ENCODE data around the gene AMIGO3.
"Not testable (repeated sequence)": the region's sequence is repeated elsewhere in the genome, so short reads cannot be mapped to it uniquely, and the experiment has no call there.

The AMIGO3 gene, protein sequence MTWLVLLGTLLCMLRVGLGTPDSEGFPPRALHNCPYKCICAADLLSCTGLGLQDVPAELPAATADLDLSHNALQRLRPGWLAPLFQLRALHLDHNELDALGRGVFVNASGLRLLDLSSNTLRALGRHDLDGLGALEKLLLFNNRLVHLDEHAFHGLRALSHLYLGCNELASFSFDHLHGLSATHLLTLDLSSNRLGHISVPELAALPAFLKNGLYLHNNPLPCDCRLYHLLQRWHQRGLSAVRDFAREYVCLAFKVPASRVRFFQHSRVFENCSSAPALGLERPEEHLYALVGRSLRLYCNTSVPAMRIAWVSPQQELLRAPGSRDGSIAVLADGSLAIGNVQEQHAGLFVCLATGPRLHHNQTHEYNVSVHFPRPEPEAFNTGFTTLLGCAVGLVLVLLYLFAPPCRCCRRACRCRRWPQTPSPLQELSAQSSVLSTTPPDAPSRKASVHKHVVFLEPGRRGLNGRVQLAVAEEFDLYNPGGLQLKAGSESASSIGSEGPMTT

GRCh38 chr3:49719214-49719884 lies at the start of gene AMIGO3:
TSS of gene AMIGO3 (minus strand) at chr3:49719684. CDS start at chr3:49719465, 219 bp downstream.
- peak; percentile 12; the same call in 1 of the 2 replicates for TF ChIP-seq POLR2A (IDR thresholded peaks at IDR 0.05; ENCODE audit: low read depth, low read length)
- FAIRE-seq, result no peak
- peak; percentile 55 for DNase-seq (ENCODE audit: insufficient read length, low spot score)

GRCh38 chr3:49763981-49764380 lies 44.5 kb upstream of the AMIGO3 start:
- no peak for DNase-seq (ENCODE audit: insufficient read length, low spot score)
- FAIRE-seq, result no peak

GRCh38 chr3:49761661-49762060 lies 42.2 kb upstream of the AMIGO3 start:
- no peak for FAIRE-seq
- no peak for TF ChIP-seq POLR2A (IDR thresholded peaks at IDR 0.05; ENCODE audit: low read depth, low read length)
- DNase-seq (ENCODE audit: insufficient read length, low spot score), result no peak

More at GRCh38 chr3:49763981-49764380, 44.5 kb upstream of the AMIGO3 start:
- no peak for TF ChIP-seq POLR2A (IDR thresholded peaks at IDR 0.05; ENCODE audit: low read depth, low read length)

GRCh38 chr3:49759226-49759625 lies 39.7 kb upstream of the AMIGO3 start:
- no peak for TF ChIP-seq POLR2A (IDR thresholded peaks at IDR 0.05; ENCODE audit: low read depth, low read length)
- DNase-seq (ENCODE audit: insufficient read length, low spot score) (no peak), FAIRE-seq (no peak)

GRCh38 chr3:49757197-49757596 lies 37.7 kb upstream of the AMIGO3 start:
- TF ChIP-seq POLR2A (IDR thresholded peaks at IDR 0.05; ENCODE audit: low read depth, low read length), result no peak
- FAIRE-seq (no peak), DNase-seq (ENCODE audit: insufficient read length, low spot score) (no peak)

DNA sequence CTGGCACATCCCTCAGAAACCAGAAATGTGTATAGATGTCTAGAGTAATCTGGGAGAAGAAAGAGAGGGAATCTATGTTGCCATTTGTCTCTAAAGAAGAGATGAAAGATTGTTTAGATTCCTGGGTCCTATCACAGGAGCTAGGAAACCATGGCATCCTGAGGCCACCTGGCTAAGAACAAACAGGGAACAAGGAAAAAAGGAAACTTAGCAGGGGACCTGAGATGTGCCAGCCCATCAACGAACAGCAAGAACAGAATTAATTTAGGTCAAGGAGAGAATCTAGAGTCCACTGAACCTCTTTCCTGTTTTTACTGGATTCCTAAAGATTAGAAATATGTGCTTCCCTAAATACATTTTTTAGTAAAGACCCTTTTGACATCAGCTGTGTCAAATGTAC lies 36.6 kb upstream of the AMIGO3 start:
- FAIRE-seq, result no peak
- DNase-seq (ENCODE audit: insufficient read length, low spot score), result no peak
- no peak for TF ChIP-seq POLR2A (IDR thresholded peaks at IDR 0.05; ENCODE audit: low read depth, low read length)

- FAIRE-seq (no peak), DNase-seq (ENCODE audit: insufficient read length, low spot score) (no peak)
- TF ChIP-seq POLR2A (IDR thresholded peaks at IDR 0.05; ENCODE audit: low read depth, low read length), result no peak
Measured at GRCh38 chr3:49754536-49754935, 35.1 kb upstream of the AMIGO3 start.

- FAIRE-seq (no peak), DNase-seq (ENCODE audit: insufficient read length, low spot score) (no peak)
- no peak for TF ChIP-seq POLR2A (IDR thresholded peaks at IDR 0.05; ENCODE audit: low read depth, low read length)
Measured at GRCh38 chr3:49751501-49751900, 32.0 kb upstream of the AMIGO3 start.

DNA sequence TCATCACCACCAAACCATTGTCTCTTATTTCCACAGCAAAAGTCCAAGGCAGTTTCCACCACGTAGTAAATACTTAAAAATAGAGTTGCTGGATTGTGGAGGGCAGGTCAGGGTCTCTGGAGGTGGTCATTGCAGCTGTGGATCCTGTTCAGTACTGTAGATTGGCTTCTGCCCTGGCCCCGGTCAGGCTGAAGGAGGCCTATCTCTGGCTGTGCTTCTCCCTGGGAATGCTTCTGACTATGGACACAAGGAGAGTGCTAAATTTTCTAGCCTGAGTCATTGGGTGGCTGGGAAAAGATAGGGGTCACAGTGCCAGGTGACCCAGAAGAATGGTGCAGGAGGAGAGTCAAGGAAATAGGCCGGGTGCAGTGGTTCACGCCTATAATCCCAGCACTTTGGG lies 30.6 kb upstream of the AMIGO3 start:
- TF ChIP-seq POLR2A (IDR thresholded peaks at IDR 0.05; ENCODE audit: low read depth, low read length), result no peak
- DNase-seq (ENCODE audit: insufficient read length, low spot score) (no peak), FAIRE-seq (no peak)

DNA sequence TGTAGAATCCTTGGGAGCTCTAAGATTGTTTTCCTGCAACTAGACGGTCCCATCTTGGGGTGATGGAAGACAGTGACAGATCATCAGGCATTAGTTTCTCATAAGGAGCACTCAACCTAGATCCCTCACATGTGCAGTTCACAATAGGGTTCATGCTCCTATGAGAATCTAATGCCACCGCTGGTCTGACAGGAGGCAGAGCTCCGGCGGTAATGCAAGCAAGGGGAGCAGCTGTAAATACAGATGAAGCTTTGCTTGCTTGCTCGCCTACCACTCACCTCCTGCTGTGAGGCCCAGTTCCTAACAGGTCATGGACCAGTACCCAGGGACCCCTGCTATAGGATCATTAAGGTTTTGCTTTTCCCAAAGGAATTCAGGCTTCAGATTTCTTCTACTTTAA lies 29.4 kb upstream of the AMIGO3 start:
- not testable (repeated sequence) for FAIRE-seq; DNase-seq (ENCODE audit: insufficient read length, low spot score)

GRCh38 chr3:49747792-49748480 lies 28.5 kb upstream of the AMIGO3 start:
- peak; percentile 86 for FAIRE-seq
- no peak for TF ChIP-seq POLR2A (IDR thresholded peaks at IDR 0.05; ENCODE audit: low read depth, low read length)

DNA sequence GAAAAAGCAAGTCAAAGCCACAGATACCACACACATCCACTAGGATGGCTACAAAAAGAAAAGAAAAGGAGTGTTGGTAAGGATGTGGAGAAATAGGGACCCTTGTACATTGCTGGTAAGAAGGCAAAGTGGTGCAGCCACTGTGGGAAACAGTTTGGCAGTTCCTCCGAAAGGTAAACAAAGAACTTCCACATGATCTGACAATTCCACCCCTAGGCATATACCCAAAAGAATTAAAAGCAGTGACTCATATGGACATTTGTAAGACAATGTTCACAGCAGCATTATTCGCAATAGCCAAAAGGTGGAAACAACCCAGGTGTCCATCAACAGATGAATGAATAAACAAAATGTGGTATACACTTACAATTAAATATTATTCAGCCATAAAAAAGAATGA lies 26.5 kb upstream of the AMIGO3 start:
- FAIRE-seq, result no peak
- TF ChIP-seq POLR2A (IDR thresholded peaks at IDR 0.05; ENCODE audit: low read depth, low read length), result no peak

More at GRCh38 chr3:49747792-49748480, 28.5 kb upstream of the AMIGO3 start:
- DNase-seq (ENCODE audit: insufficient read length, low spot score), result peak; percentile 60

DNA sequence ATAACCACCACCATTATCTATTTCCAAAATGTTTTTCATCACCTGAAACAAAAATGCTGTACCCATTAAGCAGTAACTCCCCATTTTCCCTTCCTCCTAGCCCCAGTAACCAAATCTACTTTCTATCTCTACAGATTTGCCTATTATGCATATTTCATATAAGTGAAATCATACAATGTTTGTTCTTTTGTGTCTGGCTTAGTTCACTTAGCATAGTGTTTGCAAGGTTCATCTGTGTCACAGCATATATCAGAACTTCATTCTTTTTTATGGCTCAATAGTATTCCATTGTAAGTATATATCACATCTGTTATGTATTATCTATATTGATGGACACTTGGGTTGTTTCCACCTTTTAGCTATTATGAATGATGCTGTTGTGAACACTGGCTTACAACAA lies 20.9 kb upstream of the AMIGO3 start:
- TF ChIP-seq POLR2A (IDR thresholded peaks at IDR 0.05; ENCODE audit: low read depth, low read length), result no peak
- FAIRE-seq (no peak), DNase-seq (ENCODE audit: insufficient read length, low spot score) (no peak)

More for the DNA sequence above, 26.5 kb upstream of the AMIGO3 start:
- no peak for DNase-seq (ENCODE audit: insufficient read length, low spot score)

DNA sequence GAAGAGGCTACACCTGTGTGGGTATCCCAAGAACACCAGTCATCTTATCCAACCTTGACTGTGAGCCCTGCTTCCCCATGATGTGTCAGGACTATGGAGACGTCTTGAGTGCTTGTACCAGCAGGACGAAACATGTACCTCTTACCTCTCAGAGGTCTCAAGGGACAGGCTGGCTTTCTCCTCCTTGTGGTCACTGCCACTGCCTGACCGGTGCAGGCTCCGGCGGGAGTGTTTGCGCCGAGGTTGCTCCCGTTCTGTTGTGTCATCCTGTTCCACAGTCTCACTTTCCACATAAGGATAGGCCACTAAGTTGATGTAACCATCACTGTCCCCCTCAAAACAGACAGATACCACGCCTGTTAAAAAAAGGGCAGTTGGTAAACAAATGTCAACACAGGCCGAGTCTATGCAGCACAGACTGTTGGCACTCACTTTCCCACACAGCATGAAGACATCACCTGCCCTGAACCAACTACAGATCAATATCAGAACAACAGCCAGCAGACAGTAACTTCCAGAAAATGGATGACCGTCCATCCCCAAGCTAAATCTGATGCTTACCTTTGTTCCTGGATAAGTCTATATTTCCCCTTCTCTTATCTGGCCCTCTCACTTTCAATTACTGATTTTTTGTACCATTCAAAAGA lies 18.7 kb upstream of the AMIGO3 start:
- no peak for FAIRE-seq
- DNase-seq (ENCODE audit: insufficient read length, low spot score), result no peak
- no peak for TF ChIP-seq POLR2A (IDR thresholded peaks at IDR 0.05; ENCODE audit: low read depth, low read length)
